ENCODE results near the gene UBE2V1.

Gene UBE2V1

GRCh38 chr20:50054626-50055511, 58.1 kb downstream of the UBE2V1 start:
- no peak for DNase-seq
- no peak overlapping the region for H2AFZ ChIP-seq (ENCODE audit: low read length)
- H3K9ac ChIP-seq (ENCODE audit: low read length), result no peak overlapping the region
- TF ChIP-seq EZH2 (optimal IDR thresholded peaks at IDR 0.05; ENCODE audit: low read depth, low read length) (no peak), EZH2phosphoT487 (IDR thresholded peaks at IDR 0.05; ENCODE audit: low read length) (no peak), CTCF (IDR thresholded peaks at IDR 0.05; ENCODE audit: low read length) (no peak)
- peaks cover 15% of the 10 kb centered on the region for H3K4me1 ChIP-seq (ENCODE audit: low read length)
- H3F3A ChIP-seq (ENCODE audit: insufficient read depth, low read length), result peaks cover 14% of the 10 kb centered on the region
- no peaks in the 10 kb centered on the region for H3K9me2 ChIP-seq (replicated peaks; ENCODE audit: insufficient read depth, low read length)
- H3K27ac ChIP-seq (ENCODE audit: low read length), result no peak overlapping the region
- no peak overlapping the region for H3K4me2 ChIP-seq (ENCODE audit: low read depth, low read length)
- H3K27me3 ChIP-seq (replicated peaks; ENCODE audit: insufficient read depth, low read length), result no peaks in the 10 kb centered on the region
- H3K79me2 ChIP-seq (ENCODE audit: low read length), result no peaks in the 10 kb centered on the region
- H3K4me3 ChIP-seq (ENCODE audit: low read length), result no peak overlapping the region
- H3K9me3 ChIP-seq (replicated peaks; ENCODE audit: insufficient read depth, low read length), result no peaks in the 10 kb centered on the region
- no peaks in the 10 kb centered on the region for H4K20me1 ChIP-seq (ENCODE audit: insufficient read depth, low read length)
- H3K36me3 ChIP-seq (replicated peaks; ENCODE audit: insufficient read depth, low read length), result no peaks in the 10 kb centered on the region

- H3K4me1 ChIP-seq (ENCODE audit: low read length), result peaks cover 15% of the 10 kb centered on the region
- no peaks in the 10 kb centered on the region for H4K20me1 ChIP-seq (ENCODE audit: insufficient read depth, low read length)
- H3K9me2 ChIP-seq (replicated peaks; ENCODE audit: insufficient read depth, low read length), result no peaks in the 10 kb centered on the region
- no peak overlapping the region for H3K4me3 ChIP-seq (ENCODE audit: low read length)
- DNase-seq, result no peak
- no peak overlapping the region for H3K9ac ChIP-seq (ENCODE audit: low read length)
- peaks cover 14% of the 10 kb centered on the region for H3F3A ChIP-seq (ENCODE audit: insufficient read depth, low read length)
- no peaks in the 10 kb centered on the region for H3K36me3 ChIP-seq (replicated peaks; ENCODE audit: insufficient read depth, low read length)
- no peaks in the 10 kb centered on the region for H3K27me3 ChIP-seq (replicated peaks; ENCODE audit: insufficient read depth, low read length)
- no peak overlapping the region for H3K27ac ChIP-seq (ENCODE audit: low read length)
- no peaks in the 10 kb centered on the region for H3K9me3 ChIP-seq (replicated peaks; ENCODE audit: insufficient read depth, low read length)
- no peak overlapping the region for H3K4me2 ChIP-seq (ENCODE audit: low read depth, low read length)
- no peak overlapping the region for H2AFZ ChIP-seq (ENCODE audit: low read length)
- TF ChIP-seq EZH2phosphoT487 (IDR thresholded peaks at IDR 0.05; ENCODE audit: low read length) (no peak), CTCF (IDR thresholded peaks at IDR 0.05; ENCODE audit: low read length) (no peak), EZH2 (optimal IDR thresholded peaks at IDR 0.05; ENCODE audit: low read depth, low read length) (no peak)
- H3K79me2 ChIP-seq (ENCODE audit: low read length), result no peaks in the 10 kb centered on the region
Measured at GRCh38 chr20:50054231-50054547, 58.8 kb downstream of the UBE2V1 start.

DNA sequence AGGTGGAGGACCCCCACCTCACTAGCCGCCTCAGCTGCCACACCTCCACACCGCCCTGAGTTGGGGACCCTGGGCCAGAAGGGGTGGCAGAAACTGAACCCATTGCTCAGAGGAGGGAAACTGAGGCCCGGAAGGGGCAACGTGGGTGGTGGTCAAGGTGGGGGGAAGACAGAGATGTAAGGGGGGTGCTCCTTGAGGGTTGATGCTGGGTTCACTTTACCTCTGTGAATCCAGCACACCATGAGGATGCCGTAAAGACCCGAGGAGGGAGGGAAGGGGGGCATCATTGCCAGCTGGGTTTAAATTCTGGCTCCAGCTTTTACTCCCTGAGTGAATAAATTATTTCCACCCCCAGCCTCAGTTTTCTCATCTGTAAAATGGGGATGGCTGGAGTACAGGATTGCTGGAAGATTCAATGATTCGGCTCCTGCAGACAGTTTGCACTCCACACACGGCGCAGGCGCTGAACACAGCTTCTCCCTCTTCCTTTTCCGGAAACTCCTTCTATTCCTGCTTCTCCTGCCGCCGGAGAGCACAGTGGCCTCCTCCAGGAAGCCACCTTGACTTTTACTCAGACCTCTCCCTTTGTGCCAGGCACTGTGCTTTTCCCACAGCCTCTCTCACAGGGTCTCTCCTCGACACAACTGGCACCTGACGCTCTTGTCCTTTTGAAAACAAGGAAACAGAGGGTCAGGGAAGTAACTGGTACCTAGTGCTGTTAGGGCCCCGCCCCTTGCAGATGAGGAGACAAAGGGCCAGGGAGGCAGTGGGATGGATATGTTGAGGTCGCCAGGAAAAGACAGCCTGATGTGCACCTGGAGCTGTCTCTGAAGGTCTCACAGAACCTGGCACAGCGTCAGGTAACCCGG, 59.4 kb downstream of the UBE2V1 start:
- H3K27me3 ChIP-seq (replicated peaks; ENCODE audit: insufficient read depth, low read length), result no peaks in the 10 kb centered on the region
- H3K4me2 ChIP-seq (ENCODE audit: low read depth, low read length), result no peak overlapping the region
- peaks cover 19% of the 10 kb centered on the region for H3K4me1 ChIP-seq (ENCODE audit: low read length)
- TF ChIP-seq EZH2 (optimal IDR thresholded peaks at IDR 0.05; ENCODE audit: low read depth, low read length), result no peak
- H3K9me3 ChIP-seq (replicated peaks; ENCODE audit: insufficient read depth, low read length), result no peaks in the 10 kb centered on the region
- no peak overlapping the region for H3K9ac ChIP-seq (ENCODE audit: low read length)
- no peaks in the 10 kb centered on the region for H4K20me1 ChIP-seq (ENCODE audit: insufficient read depth, low read length)
- H3K27ac ChIP-seq (ENCODE audit: low read length), result no peak overlapping the region
- H3K4me3 ChIP-seq (ENCODE audit: low read length), result no peak overlapping the region
- no peaks in the 10 kb centered on the region for H3K36me3 ChIP-seq (replicated peaks; ENCODE audit: insufficient read depth, low read length)
- DNase-seq, result no peak
- no peaks in the 10 kb centered on the region for H3K9me2 ChIP-seq (replicated peaks; ENCODE audit: insufficient read depth, low read length)
- H3F3A ChIP-seq (ENCODE audit: insufficient read depth, low read length), result peaks cover 14% of the 10 kb centered on the region
- no peaks in the 10 kb centered on the region for H3K79me2 ChIP-seq (ENCODE audit: low read length)
- no peak overlapping the region for H2AFZ ChIP-seq (ENCODE audit: low read length)
